ENCODE measurements around the gene LSM6. TPM values are rescaled to one million over a fixed set of nuclear protein-coding genes. Genes with fewer than 3 reads are reported as not detected.

The LSM6 gene
- polyA plus RNA-seq, result 70.9 TPM

- peak within 1 kb of the TSS; percentile 90 to 97 (median 96) for H3K4me3 Mint-ChIP-seq
- no peaks in the 10 kb centered on the region for H3K36me3 Mint-ChIP-seq
- no peaks in the 10 kb centered on the region for H3K27me3 Mint-ChIP-seq
- H3K4me1 Mint-ChIP-seq, result peaks cover 28 to 40% (median 38%) of the 10 kb centered on the region in 3 donors
- H3K9me3 Mint-ChIP-seq, result no peaks in the 10 kb centered on the region
- H3K27ac Mint-ChIP-seq, result peak within 1 kb of the TSS; percentile 95 to 98 (median 98)
Observed at GRCh38 chr4:146175541-146176453, at the start of gene LSM6. Gene LSM6, plus strand, starts transcription at chr4:146175718. Its CDS starts 7,204 bp downstream, at chr4:146182922.

GRCh38 chr4:146132445-146132844, 43.1 kb upstream of the LSM6 start:
- Mint-ChIP-seq H3K27ac (no peak overlapping the region), H3K4me1 (peaks cover 0 to 3% (median 2%) of the 10 kb centered on the region in 3 donors), H3K36me3 (no peaks in the 10 kb centered on the region), H3K4me3 (peak overlapping the region in 1 of 4 donors; percentile 86), H3K9me3 (peaks cover 0 to 2% (median 0%) of the 10 kb centered on the region in 3 donors), H3K27me3 (no peaks in the 10 kb centered on the region)

GRCh38 chr4:146134761-146135445, 40.6 kb upstream of the LSM6 start:
- Mint-ChIP-seq H3K9me3 (peaks cover 0 to 2% (median 0%) of the 10 kb centered on the region in 3 donors), H3K27ac (no peak overlapping the region), H3K4me1 (peaks cover 0 to 3% (median 2%) of the 10 kb centered on the region in 3 donors), H3K27me3 (no peaks in the 10 kb centered on the region), H3K36me3 (no peaks in the 10 kb centered on the region), H3K4me3 (no peak overlapping the region)

- no peaks in the 10 kb centered on the region for H3K27me3 Mint-ChIP-seq
- no peak overlapping the region for H3K27ac Mint-ChIP-seq
- H3K4me3 Mint-ChIP-seq, result no peak overlapping the region
- H3K9me3 Mint-ChIP-seq, result peaks cover 0 to 2% (median 0%) of the 10 kb centered on the region in 3 donors
- H3K4me1 Mint-ChIP-seq, result peaks cover 0 to 3% (median 2%) of the 10 kb centered on the region in 3 donors
- no peaks in the 10 kb centered on the region for H3K36me3 Mint-ChIP-seq
Observed at GRCh38 chr4:146135941-146136340, 39.6 kb upstream of the LSM6 start.

GRCh38 chr4:146142768-146143167, 32.8 kb upstream of the LSM6 start:
- no peak overlapping the region for H3K4me3 Mint-ChIP-seq
- no peaks in the 10 kb centered on the region for H3K4me1 Mint-ChIP-seq
- H3K36me3 Mint-ChIP-seq, result peaks cover 3% of the 10 kb centered on the region
- no peaks in the 10 kb centered on the region for H3K27me3 Mint-ChIP-seq
- H3K27ac Mint-ChIP-seq, result no peak overlapping the region
- no peaks in the 10 kb centered on the region for H3K9me3 Mint-ChIP-seq

- no peak overlapping the region for H3K4me3 Mint-ChIP-seq
- no peak overlapping the region for H3K27ac Mint-ChIP-seq
- H3K9me3 Mint-ChIP-seq, result no peaks in the 10 kb centered on the region
- peaks cover 3% of the 10 kb centered on the region for H3K36me3 Mint-ChIP-seq
- H3K4me1 Mint-ChIP-seq, result no peaks in the 10 kb centered on the region
- no peaks in the 10 kb centered on the region for H3K27me3 Mint-ChIP-seq
Observed at GRCh38 chr4:146143888-146144287, 31.6 kb upstream of the LSM6 start.

- H3K36me3 Mint-ChIP-seq, result peaks cover 3% of the 10 kb centered on the region
- H3K4me1 Mint-ChIP-seq, result no peaks in the 10 kb centered on the region
- peak overlapping the region in 1 of 4 donors; percentile 52 for H3K4me3 Mint-ChIP-seq
Observed at GRCh38 chr4:146146918-146147317, 28.6 kb upstream of the LSM6 start.

GRCh38 chr4:146148021-146148420, 27.5 kb upstream of the LSM6 start:
- no peaks in the 10 kb centered on the region for H3K27me3 Mint-ChIP-seq
- no peaks in the 10 kb centered on the region for H3K9me3 Mint-ChIP-seq
- no peaks in the 10 kb centered on the region for H3K4me1 Mint-ChIP-seq
- H3K27ac Mint-ChIP-seq, result no peak overlapping the region
- peaks cover 3% of the 10 kb centered on the region for H3K36me3 Mint-ChIP-seq
- H3K4me3 Mint-ChIP-seq, result no peak overlapping the region

More at GRCh38 chr4:146146918-146147317, 28.6 kb upstream of the LSM6 start:
- no peaks in the 10 kb centered on the region for H3K9me3 Mint-ChIP-seq
- no peaks in the 10 kb centered on the region for H3K27me3 Mint-ChIP-seq
- no peak overlapping the region for H3K27ac Mint-ChIP-seq

GRCh38 chr4:146154057-146154456, 21.5 kb upstream of the LSM6 start:
- peaks cover 0 to 4% (median 0%) of the 10 kb centered on the region in 3 donors for H3K4me1 Mint-ChIP-seq
- H3K9me3 Mint-ChIP-seq, result peaks cover 0 to 2% (median 2%) of the 10 kb centered on the region in 3 donors
- H3K27me3 Mint-ChIP-seq, result no peaks in the 10 kb centered on the region
- no peak overlapping the region for H3K27ac Mint-ChIP-seq
- H3K4me3 Mint-ChIP-seq, result no peak overlapping the region
- H3K36me3 Mint-ChIP-seq, result peaks cover 2% of the 10 kb centered on the region

- H3K9me3 Mint-ChIP-seq, result peaks cover 0 to 2% (median 2%) of the 10 kb centered on the region in 3 donors
- no peak overlapping the region for H3K4me3 Mint-ChIP-seq
- H3K4me1 Mint-ChIP-seq, result peaks cover 5 to 12% (median 6%) of the 10 kb centered on the region in 3 donors
- H3K27ac Mint-ChIP-seq, result no peak overlapping the region
- H3K36me3 Mint-ChIP-seq, result peaks cover 3% of the 10 kb centered on the region
- H3K27me3 Mint-ChIP-seq, result no peaks in the 10 kb centered on the region
Observed at GRCh38 chr4:146155152-146155724, 20.3 kb upstream of the LSM6 start.

GRCh38 chr4:146158036-146158745, 17.3 kb upstream of the LSM6 start:
- no peaks in the 10 kb centered on the region for H3K27me3 Mint-ChIP-seq
- peaks cover 3 to 9% (median 6%) of the 10 kb centered on the region in 3 donors for H3K9me3 Mint-ChIP-seq
- peaks cover 5 to 12% (median 6%) of the 10 kb centered on the region in 3 donors for H3K4me1 Mint-ChIP-seq
- H3K4me3 Mint-ChIP-seq, result no peak overlapping the region
- peaks cover 3% of the 10 kb centered on the region for H3K36me3 Mint-ChIP-seq
- no peak overlapping the region for H3K27ac Mint-ChIP-seq

GRCh38 chr4:146159384-146160058, 16.0 kb upstream of the LSM6 start:
- peak overlapping the region in 1 of 4 donors; percentile 14 for H3K4me3 Mint-ChIP-seq
- H3K27ac Mint-ChIP-seq, result no peak overlapping the region
- H3K4me1 Mint-ChIP-seq, result peaks cover 5 to 11% (median 6%) of the 10 kb centered on the region in 3 donors
- peaks cover 3% of the 10 kb centered on the region for H3K36me3 Mint-ChIP-seq
- peaks cover 3 to 9% (median 6%) of the 10 kb centered on the region in 3 donors for H3K9me3 Mint-ChIP-seq
- no peaks in the 10 kb centered on the region for H3K27me3 Mint-ChIP-seq

- H3K27me3 Mint-ChIP-seq, result no peaks in the 10 kb centered on the region
- peaks cover 5 to 7% (median 6%) of the 10 kb centered on the region in 3 donors for H3K4me1 Mint-ChIP-seq
- H3K9me3 Mint-ChIP-seq, result peaks cover 3 to 9% (median 6%) of the 10 kb centered on the region in 3 donors
- H3K27ac Mint-ChIP-seq, result no peak overlapping the region
- H3K4me3 Mint-ChIP-seq, result no peak overlapping the region
- peaks cover 6% of the 10 kb centered on the region for H3K36me3 Mint-ChIP-seq
Observed at GRCh38 chr4:146161243-146161642, 14.3 kb upstream of the LSM6 start.

GRCh38 chr4:146165221-146165620, 10.3 kb upstream of the LSM6 start:
- no peaks in the 10 kb centered on the region for H3K27me3 Mint-ChIP-seq
- H3K9me3 Mint-ChIP-seq, result peaks cover 2 to 9% (median 4%) of the 10 kb centered on the region in 3 donors
- H3K4me1 Mint-ChIP-seq, result peaks cover 0 to 2% (median 0%) of the 10 kb centered on the region in 3 donors
- H3K4me3 Mint-ChIP-seq, result no peak overlapping the region
- H3K27ac Mint-ChIP-seq, result no peak overlapping the region
- H3K36me3 Mint-ChIP-seq, result peaks cover 3% of the 10 kb centered on the region

Data from IgD-negative memory B cell (primary cell).